ENCODE results near the gene MBNL1. TPM values are rescaled to one million over a fixed set of nuclear protein-coding genes. Genes with fewer than 3 reads are reported as not detected.

Gene MBNL1
- total and polyA plus RNA-seq, 4 donors = 25.8 to 121 (median 71.9) TPM

DNA sequence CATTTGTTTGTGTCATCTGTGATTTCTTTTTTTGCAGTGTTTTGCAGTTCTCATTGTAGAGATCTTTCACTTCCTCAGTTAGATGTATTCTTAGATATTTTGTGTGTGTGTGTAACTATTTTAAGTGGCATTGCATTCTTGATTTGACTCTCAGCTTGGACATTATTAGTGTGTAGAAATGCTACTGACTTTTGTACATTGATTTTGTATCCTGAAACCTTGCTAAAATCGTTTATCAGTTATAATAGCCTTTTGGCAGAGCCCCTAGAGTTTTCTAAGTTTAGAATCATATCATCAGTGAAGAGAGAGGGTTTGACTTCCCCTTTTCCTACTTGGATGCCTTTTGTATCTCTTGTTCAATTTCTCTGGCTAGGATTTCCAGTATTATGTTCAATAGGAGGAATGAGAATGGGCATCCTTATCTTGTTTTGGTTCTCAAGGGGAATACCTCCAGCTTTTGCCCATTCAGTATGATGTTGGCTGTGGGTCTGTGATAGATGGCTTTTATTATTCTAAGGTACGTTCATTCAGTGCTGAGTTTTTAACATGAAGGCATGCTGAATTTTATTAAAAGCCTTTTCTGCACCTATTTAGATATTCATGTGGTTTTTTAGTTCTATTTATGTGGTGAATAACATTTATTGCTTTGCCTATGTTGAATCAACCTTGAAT is 211.7 kb downstream of the MBNL1 start:
- H3K36me3 ChIP-seq (ENCODE audit: control insufficient read depth, insufficient read depth, low read length) = no peaks in the 10 kb centered on the region
- H3K27ac ChIP-seq (ENCODE audit: low read depth, low read length) = no peak overlapping the region
- no peak for DNase-seq (ENCODE audit: low read depth in 4 of 6, low spot score in 6 of 6)
- WGBS (ENCODE audit: insufficient coverage) = no CpG with 5 or more reads among the region's 2 CpGs
- H3K4me3 ChIP-seq (ENCODE audit: low read depth, low read length) = no peak overlapping the region
- no peaks in the 10 kb centered on the region for H3K4me1 ChIP-seq (ENCODE audit: control insufficient read depth, insufficient read depth, low read length)
- H3K27me3 ChIP-seq (ENCODE audit: control insufficient read depth, insufficient read depth, low read length) = no peaks in the 10 kb centered on the region
- H3K9me3 ChIP-seq (ENCODE audit: control insufficient read depth, insufficient read depth, low read length) = peaks cover 10% of the 10 kb centered on the region

DNA sequence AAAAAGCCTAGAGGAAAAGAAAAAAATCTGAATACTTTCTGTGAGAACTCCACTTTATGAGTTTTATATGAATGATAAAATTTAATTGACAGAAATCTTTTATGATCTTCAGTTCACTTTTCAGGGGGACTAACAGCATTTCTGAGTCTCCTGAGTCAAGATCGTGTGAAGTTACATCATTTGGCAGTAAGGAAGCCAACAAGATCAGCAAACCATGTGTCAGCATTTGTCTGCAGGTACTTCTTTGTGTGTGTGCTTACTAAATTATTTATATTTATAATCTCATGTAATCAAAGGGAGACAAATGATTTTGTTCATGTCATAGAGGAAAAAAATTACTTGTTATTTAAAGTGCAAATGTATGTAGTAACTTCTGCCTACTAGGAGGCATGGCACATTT is 217.6 kb downstream of the MBNL1 start:
- DNase-seq (ENCODE audit: low read depth in 4 of 6, low spot score in 6 of 6) = no peak
- Histone ChIP-seq H3K27ac (ENCODE audit: low read depth, low read length) (no peak overlapping the region), H3K36me3 (ENCODE audit: control insufficient read depth, insufficient read depth, low read length) (no peaks in the 10 kb centered on the region), H3K4me1 (ENCODE audit: control insufficient read depth, insufficient read depth, low read length) (no peaks in the 10 kb centered on the region), H3K27me3 (ENCODE audit: control insufficient read depth, insufficient read depth, low read length) (no peaks in the 10 kb centered on the region), H3K9me3 (ENCODE audit: control insufficient read depth, insufficient read depth, low read length) (peaks cover 6% of the 10 kb centered on the region), H3K4me3 (ENCODE audit: low read depth, low read length) (no peak overlapping the region)
- no CpG with 5 or more reads among the region's 1 CpG for WGBS (ENCODE audit: insufficient coverage)

DNA sequence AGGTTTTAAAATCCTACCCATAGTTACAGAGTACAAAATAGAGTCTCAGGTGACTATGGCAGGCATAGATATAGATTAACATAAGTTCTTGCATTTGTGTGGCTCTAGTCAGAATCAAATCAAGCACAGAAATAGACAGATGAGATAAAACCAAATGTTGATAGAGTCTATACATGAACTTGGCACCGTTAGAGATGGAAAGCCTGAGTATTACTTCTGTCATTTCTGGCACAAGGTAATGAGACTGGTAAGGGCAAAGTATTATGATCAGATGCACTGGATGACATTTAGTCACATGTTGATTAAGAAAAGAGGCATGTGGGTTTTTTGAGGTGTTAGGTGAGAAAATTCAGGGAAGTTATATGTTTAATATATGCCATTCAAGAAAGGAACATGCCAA is 219.7 kb downstream of the MBNL1 start:
- H3K36me3 ChIP-seq (ENCODE audit: control insufficient read depth, insufficient read depth, low read length) = no peaks in the 10 kb centered on the region
- no peaks in the 10 kb centered on the region for H3K9me3 ChIP-seq (ENCODE audit: control insufficient read depth, insufficient read depth, low read length)
- no peak for DNase-seq (ENCODE audit: low read depth in 4 of 6, low spot score in 6 of 6)
- H3K27ac ChIP-seq (ENCODE audit: low read depth, low read length) = no peak overlapping the region
- H3K4me1 ChIP-seq (ENCODE audit: control insufficient read depth, insufficient read depth, low read length) = no peaks in the 10 kb centered on the region
- H3K27me3 ChIP-seq (ENCODE audit: control insufficient read depth, insufficient read depth, low read length) = no peaks in the 10 kb centered on the region
- 91% methylated on average over 1 of the region's 1 CpG for whole genome bisulfite sequencing (ENCODE audit: insufficient coverage)
- H3K4me3 ChIP-seq (ENCODE audit: low read depth, low read length) = no peak overlapping the region

DNA sequence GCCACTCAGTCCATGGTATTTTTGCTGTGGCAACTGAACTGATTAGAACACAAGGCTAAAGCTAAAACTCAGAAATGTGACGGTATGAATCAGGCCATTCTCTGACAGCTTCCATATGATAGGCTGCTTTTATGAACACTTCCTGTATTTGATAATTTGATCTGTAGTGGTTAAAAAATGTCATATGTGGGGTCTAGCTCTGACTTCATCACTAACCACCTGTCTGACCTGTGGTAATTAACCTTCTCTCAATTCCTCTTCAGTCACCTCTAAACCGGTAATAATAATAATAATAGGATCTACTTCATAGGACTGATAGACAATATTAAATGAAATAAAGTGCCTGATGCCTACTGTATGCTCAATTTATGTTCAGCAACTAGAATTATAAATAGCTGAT is 223.2 kb downstream of the MBNL1 start:
- H3K27me3 ChIP-seq (ENCODE audit: control insufficient read depth, insufficient read depth, low read length) = no peaks in the 10 kb centered on the region
- no peak overlapping the region for H3K4me3 ChIP-seq (ENCODE audit: low read depth, low read length)
- H3K36me3 ChIP-seq (ENCODE audit: control insufficient read depth, insufficient read depth, low read length) = no peaks in the 10 kb centered on the region
- H3K27ac ChIP-seq (ENCODE audit: low read depth, low read length) = no peak overlapping the region
- no peaks in the 10 kb centered on the region for H3K9me3 ChIP-seq (ENCODE audit: control insufficient read depth, insufficient read depth, low read length)
- WGBS (ENCODE audit: insufficient coverage) = 83% methylated on average over 1 of the region's 2 CpGs
- no peaks in the 10 kb centered on the region for H3K4me1 ChIP-seq (ENCODE audit: control insufficient read depth, insufficient read depth, low read length)
- DNase-seq (ENCODE audit: low read depth in 4 of 6, low spot score in 6 of 6) = no peak

DNA sequence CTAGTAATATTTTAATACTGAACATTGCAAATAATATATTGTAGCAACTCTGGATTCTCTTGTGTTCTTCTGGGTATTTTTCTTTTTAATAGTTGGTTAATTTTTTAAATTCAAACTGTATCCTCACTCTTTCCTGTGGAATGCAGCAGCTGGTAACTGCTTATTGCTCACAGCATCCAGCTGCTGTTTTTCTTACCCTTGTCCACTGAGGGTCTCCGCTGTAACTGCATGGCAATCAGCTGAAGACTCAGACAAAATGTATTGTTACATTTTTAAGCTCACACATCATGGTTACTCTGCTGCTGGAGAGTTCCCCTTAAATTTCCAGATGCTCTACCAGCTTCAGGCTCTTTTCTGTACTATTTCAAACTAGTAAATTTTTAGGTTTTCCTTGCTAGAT is 227.6 kb downstream of the MBNL1 start:
- Histone ChIP-seq H3K4me3 (ENCODE audit: low read depth, low read length) (no peak overlapping the region), H3K27ac (ENCODE audit: low read depth, low read length) (no peak overlapping the region), H3K4me1 (ENCODE audit: control insufficient read depth, insufficient read depth, low read length) (no peaks in the 10 kb centered on the region), H3K36me3 (ENCODE audit: control insufficient read depth, insufficient read depth, low read length) (no peaks in the 10 kb centered on the region), H3K9me3 (ENCODE audit: control insufficient read depth, insufficient read depth, low read length) (no peaks in the 10 kb centered on the region), H3K27me3 (ENCODE audit: control insufficient read depth, insufficient read depth, low read length) (no peaks in the 10 kb centered on the region)
- WGBS (ENCODE audit: insufficient coverage) = 83% methylated on average over 1 of the region's 1 CpG
- DNase-seq (ENCODE audit: low read depth in 4 of 6, low spot score in 6 of 6) = no peak

DNA sequence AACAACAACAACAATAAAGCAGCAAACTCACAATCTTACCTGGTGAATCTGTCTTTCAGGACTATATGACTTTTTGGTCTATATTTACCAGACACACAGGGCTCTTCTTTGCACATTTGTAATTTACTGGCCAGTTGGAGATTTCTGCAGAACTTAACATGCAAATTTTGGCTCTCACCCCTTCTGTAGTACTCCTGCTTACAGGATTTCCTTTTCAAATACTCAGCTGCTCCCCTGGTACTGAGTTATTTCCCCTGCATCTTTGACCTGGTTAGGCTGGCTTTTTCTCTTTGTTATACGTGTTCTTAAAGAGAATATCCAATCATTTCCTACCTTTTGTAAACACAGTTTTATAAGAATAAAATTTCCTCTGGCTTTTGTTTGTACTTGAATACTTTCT is 228.0 kb downstream of the MBNL1 start:
- no peak overlapping the region for H3K27ac ChIP-seq (ENCODE audit: low read depth, low read length)
- no peak overlapping the region for H3K4me3 ChIP-seq (ENCODE audit: low read depth, low read length)
- no peaks in the 10 kb centered on the region for H3K4me1 ChIP-seq (ENCODE audit: control insufficient read depth, insufficient read depth, low read length)
- no peak for DNase-seq (ENCODE audit: low read depth in 4 of 6, low spot score in 6 of 6)
- H3K36me3 ChIP-seq (ENCODE audit: control insufficient read depth, insufficient read depth, low read length) = no peaks in the 10 kb centered on the region
- no peaks in the 10 kb centered on the region for H3K9me3 ChIP-seq (ENCODE audit: control insufficient read depth, insufficient read depth, low read length)
- no CpG with 5 or more reads among the region's 1 CpG for WGBS (ENCODE audit: insufficient coverage)
- no peaks in the 10 kb centered on the region for H3K27me3 ChIP-seq (ENCODE audit: control insufficient read depth, insufficient read depth, low read length)

DNA sequence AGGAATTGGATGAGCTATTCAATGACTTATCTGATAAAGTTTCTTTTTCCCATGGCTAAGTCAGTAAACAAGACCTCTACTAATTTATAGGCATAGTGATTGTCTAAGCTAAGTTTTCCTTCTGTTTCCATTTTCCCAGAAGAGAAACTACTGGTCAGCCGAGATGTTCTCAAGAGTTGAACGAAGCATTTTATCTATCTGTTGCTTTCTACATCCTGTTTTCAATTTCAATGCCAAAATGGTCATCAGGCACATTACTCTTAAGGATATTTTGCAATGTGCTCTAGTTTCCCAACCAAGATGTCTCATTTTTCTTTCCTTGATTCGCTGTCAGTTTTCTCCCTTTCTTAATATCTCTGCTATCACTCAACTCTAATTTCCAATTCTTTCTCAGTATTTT is 228.7 kb downstream of the MBNL1 start:
- no peak overlapping the region for H3K27ac ChIP-seq (ENCODE audit: low read depth, low read length)
- WGBS (ENCODE audit: insufficient coverage) = 100% methylated on average over 2 of the region's 3 CpGs
- no peaks in the 10 kb centered on the region for H3K36me3 ChIP-seq (ENCODE audit: control insufficient read depth, insufficient read depth, low read length)
- H3K4me1 ChIP-seq (ENCODE audit: control insufficient read depth, insufficient read depth, low read length) = no peaks in the 10 kb centered on the region
- H3K27me3 ChIP-seq (ENCODE audit: control insufficient read depth, insufficient read depth, low read length) = no peaks in the 10 kb centered on the region
- H3K4me3 ChIP-seq (ENCODE audit: low read depth, low read length) = no peak overlapping the region
- DNase-seq (ENCODE audit: low read depth in 4 of 6, low spot score in 6 of 6) = no peak
- no peaks in the 10 kb centered on the region for H3K9me3 ChIP-seq (ENCODE audit: control insufficient read depth, insufficient read depth, low read length)

DNA sequence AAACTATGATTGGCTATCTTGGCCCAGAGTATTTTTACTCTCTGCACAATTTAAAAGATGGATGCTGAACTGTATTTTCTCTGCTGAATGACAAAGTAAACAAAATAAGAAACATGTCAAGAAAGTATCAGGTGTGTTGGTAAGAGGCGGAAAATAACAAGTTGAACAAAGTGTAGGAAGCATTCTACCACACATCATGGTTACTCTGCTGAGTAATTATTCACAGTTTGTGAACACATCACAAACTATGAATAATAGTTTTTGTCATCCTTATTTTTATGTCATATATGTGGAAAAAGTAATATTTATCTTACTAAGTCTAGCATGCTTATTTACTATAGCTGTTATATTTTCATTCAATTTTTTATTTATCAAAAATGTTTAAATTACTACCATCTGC is 229.2 kb downstream of the MBNL1 start:
- Histone ChIP-seq H3K27ac (ENCODE audit: low read depth, low read length) (no peak overlapping the region), H3K9me3 (ENCODE audit: control insufficient read depth, insufficient read depth, low read length) (no peaks in the 10 kb centered on the region), H3K4me1 (ENCODE audit: control insufficient read depth, insufficient read depth, low read length) (no peaks in the 10 kb centered on the region), H3K4me3 (ENCODE audit: low read depth, low read length) (no peak overlapping the region), H3K27me3 (ENCODE audit: control insufficient read depth, insufficient read depth, low read length) (no peaks in the 10 kb centered on the region), H3K36me3 (ENCODE audit: control insufficient read depth, insufficient read depth, low read length) (no peaks in the 10 kb centered on the region)
- WGBS (ENCODE audit: insufficient coverage) = no CpG with 5 or more reads among the region's 1 CpG
- DNase-seq (ENCODE audit: low read depth in 4 of 6, low spot score in 6 of 6) = no peak

DNA sequence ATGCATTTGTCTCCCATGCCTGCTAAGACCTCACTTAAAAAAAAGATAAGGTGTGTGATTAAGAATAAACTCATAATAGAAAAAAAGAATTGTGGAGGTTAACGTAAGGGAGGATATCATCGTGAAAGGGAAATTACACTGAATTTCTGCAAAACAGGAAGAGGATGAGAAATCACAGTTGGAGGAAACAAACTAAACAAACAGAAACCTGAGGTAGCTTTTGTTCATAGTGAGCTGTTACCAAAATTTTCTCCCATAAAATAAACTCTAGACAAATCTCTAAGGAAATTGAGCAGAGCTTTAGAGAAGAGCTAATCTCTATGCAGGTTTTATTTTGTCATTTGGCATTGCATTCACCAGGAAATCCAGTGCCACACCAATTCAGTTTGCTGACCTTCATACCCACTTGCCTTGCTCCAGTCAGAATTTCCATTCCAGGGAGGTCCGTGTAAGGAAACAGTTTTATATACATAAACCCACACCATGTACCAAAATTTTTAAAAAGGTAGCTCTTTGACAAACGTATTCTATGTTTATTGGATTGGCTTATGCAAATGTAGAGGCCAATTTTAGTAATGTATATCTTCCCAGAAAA is 231.2 kb downstream of the MBNL1 start:
- no CpG with 5 or more reads among the region's 4 CpGs for WGBS (ENCODE audit: insufficient coverage)
- DNase-seq (ENCODE audit: low read depth in 4 of 6, low spot score in 6 of 6) = no peak
- no peak overlapping the region for H3K4me3 ChIP-seq (ENCODE audit: low read depth, low read length)
- no peaks in the 10 kb centered on the region for H3K27me3 ChIP-seq (ENCODE audit: control insufficient read depth, insufficient read depth, low read length)
- no peaks in the 10 kb centered on the region for H3K9me3 ChIP-seq (ENCODE audit: control insufficient read depth, insufficient read depth, low read length)
- H3K27ac ChIP-seq (ENCODE audit: low read depth, low read length) = no peak overlapping the region
- no peaks in the 10 kb centered on the region for H3K4me1 ChIP-seq (ENCODE audit: control insufficient read depth, insufficient read depth, low read length)
- no peaks in the 10 kb centered on the region for H3K36me3 ChIP-seq (ENCODE audit: control insufficient read depth, insufficient read depth, low read length)

DNA sequence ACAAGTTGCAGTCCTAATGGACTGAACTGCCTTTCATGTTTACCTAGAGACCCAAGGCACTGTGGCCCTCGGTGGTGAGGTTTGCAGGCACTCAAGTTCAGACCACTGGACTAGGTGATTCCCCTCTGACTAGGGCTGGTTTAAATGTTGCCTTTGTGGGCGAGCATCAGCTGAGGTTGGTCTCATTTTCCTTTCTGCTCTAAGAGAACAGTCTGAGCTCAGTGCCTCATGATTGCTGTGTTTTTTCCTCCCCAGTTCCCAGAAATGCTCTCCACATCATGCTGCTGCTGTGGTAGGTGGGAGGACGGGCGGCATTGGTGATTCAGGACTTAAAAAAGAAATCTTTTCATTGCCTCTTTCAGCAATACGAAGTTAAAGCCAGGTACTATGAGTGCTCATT is 237.2 kb downstream of the MBNL1 start:
- H3K9me3 ChIP-seq (ENCODE audit: control insufficient read depth, insufficient read depth, low read length) = no peaks in the 10 kb centered on the region
- H3K4me1 ChIP-seq (ENCODE audit: control insufficient read depth, insufficient read depth, low read length) = no peaks in the 10 kb centered on the region
- WGBS (ENCODE audit: insufficient coverage) = 95% methylated on average over 2 of the region's 5 CpGs
- DNase-seq (ENCODE audit: low read depth in 4 of 6, low spot score in 6 of 6) = no peak
- no peak overlapping the region for H3K27ac ChIP-seq (ENCODE audit: low read depth, low read length)
- no peaks in the 10 kb centered on the region for H3K27me3 ChIP-seq (ENCODE audit: control insufficient read depth, insufficient read depth, low read length)
- no peak overlapping the region for H3K4me3 ChIP-seq (ENCODE audit: low read depth, low read length)
- H3K36me3 ChIP-seq (ENCODE audit: control insufficient read depth, insufficient read depth, low read length) = no peaks in the 10 kb centered on the region

All from spinal cord (tissue), 10 donors.